SU-DHL-6 (cell line): ENCODE results near the gene COL4A2.

Experiments
- CTCF ChIP-seq: fragments of 200-600 bp; sonication (generic); IDR thresholded peaks from one replicate; pipeline ENCODE4 v1.5.1; 2017; ENCODE audit warnings: antibody characterized with exemption, mild to moderate bottlenecking, low read length, moderate library complexity; ENCODE audit not compliant: insufficient read depth, poor library complexity, severe bottlenecking
- EZH2phosphoT487 ChIP-seq: fragments of 200-600 bp; sonication (generic), shearing (Covaris generic); conservative IDR thresholded peaks from 2 replicates; pipeline ENCODE4 v1.6.1; 2018; ENCODE audit warnings: mild to moderate bottlenecking, antibody characterized with exemption, low read length, moderate library complexity, mixed read lengths

GRCh38 chr13:110560601-110561343 is 253.7 kb downstream of the COL4A2 start:
- no peak for TF ChIP-seq EZH2phosphoT487
- TF ChIP-seq CTCF: no peak
